Parathyroid adenoma (tissue), 2 donors: ENCODE data around the gene RPS10.
"Not testable (repeated sequence)": the region's sequence is repeated elsewhere in the genome, so short reads cannot be mapped to it uniquely, and the experiment has no call there.

Experiments
- H2AFZ ChIP-seq: fragments of 300-600 bp; sonication (generic); one replicate; pipeline ENCODE4 v1.7.0; 2017; ENCODE audit warnings: antibody characterized with exemption, mild to moderate bottlenecking
- H3K27ac ChIP-seq: fragments of 300-600 bp; sonication (generic); one replicate; pipeline ENCODE4 v1.7.0; 2017
- H3K27me3 ChIP-seq: fragments of 300-600 bp; sonication (generic); one replicate; pipeline ENCODE4 v1.7.0; 2017; ENCODE audit warnings: low read length; ENCODE audit not compliant: control insufficient read depth, insufficient read depth
- H3K36me3 ChIP-seq: fragments of 300-600 bp; sonication (generic); one replicate; pipeline ENCODE4 v1.7.0; 2017; ENCODE audit warnings: low read length; ENCODE audit not compliant: control insufficient read depth, insufficient read depth
- H3K4me1 ChIP-seq: fragments of 300-600 bp; sonication (generic); one replicate; pipeline ENCODE4 v1.7.0; 2017; ENCODE audit warnings: control low read depth
- H3K4me2 ChIP-seq: fragments of 300-600 bp; sonication (generic); one replicate; pipeline ENCODE4 v1.7.0; 2017; ENCODE audit warnings: low read length
- H3K4me3 ChIP-seq: fragments of 300-600 bp; sonication (generic); one replicate; pipeline ENCODE4 v1.7.0; 2017; ENCODE audit warnings: low read depth, low read length
- H3K79me2 ChIP-seq: fragments of 300-600 bp; sonication (generic); one replicate; pipeline ENCODE4 v1.7.0; 2017; ENCODE audit warnings: control low read depth
- H3K9ac ChIP-seq: fragments of 300-600 bp; sonication (generic); one replicate; pipeline ENCODE4 v1.7.0; 2017; ENCODE audit warnings: mild to moderate bottlenecking
- H3K9me3 ChIP-seq: fragments of 300-600 bp; sonication (generic); one replicate; pipeline ENCODE4 v1.7.0; 2017; ENCODE audit warnings: low read length; ENCODE audit not compliant: control insufficient read depth
- TF ChIP-seq, protein P1 (sequence below): fragments of 300-600 bp; sonication (generic); IDR thresholded peaks from one replicate; pipeline ENCODE4 v1.7.0; 2017; ENCODE audit warnings: antibody characterized with exemption, mild to moderate bottlenecking
- donor health status: primary hyperparathyroidism.

The RPS10 gene

GRCh38 chr6:34383656-34384320 lies 42.1 kb downstream of the RPS10 start:
- peaks cover 7% of the 10 kb centered on the region for H3K4me1 ChIP-seq

DNA sequence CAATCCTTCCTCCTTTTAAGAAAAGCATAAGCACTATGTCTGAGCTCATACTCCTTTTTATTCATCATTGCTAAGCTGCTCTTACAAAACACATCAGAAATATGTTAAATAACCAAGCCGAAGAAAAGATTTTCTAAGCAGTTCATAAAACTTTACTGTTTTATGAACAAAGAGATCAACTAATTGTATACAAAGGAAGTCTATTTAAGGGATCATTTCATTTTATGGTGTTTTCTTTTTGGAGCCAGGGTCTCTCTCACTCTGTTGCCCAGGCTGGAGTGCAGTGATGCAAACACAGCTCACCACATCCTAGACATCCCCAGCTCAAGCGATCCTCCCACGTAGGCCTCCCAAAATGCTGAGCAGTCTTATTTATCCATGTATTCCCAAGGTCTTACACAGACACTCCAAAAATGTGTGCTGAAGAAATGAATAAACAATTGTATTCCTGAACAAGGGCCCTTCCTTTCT lies 42.7 kb downstream of the RPS10 start:
- peaks cover 72% of the 10 kb centered on the region for H3K79me2 ChIP-seq
- TF ChIP-seq, protein P1, sequence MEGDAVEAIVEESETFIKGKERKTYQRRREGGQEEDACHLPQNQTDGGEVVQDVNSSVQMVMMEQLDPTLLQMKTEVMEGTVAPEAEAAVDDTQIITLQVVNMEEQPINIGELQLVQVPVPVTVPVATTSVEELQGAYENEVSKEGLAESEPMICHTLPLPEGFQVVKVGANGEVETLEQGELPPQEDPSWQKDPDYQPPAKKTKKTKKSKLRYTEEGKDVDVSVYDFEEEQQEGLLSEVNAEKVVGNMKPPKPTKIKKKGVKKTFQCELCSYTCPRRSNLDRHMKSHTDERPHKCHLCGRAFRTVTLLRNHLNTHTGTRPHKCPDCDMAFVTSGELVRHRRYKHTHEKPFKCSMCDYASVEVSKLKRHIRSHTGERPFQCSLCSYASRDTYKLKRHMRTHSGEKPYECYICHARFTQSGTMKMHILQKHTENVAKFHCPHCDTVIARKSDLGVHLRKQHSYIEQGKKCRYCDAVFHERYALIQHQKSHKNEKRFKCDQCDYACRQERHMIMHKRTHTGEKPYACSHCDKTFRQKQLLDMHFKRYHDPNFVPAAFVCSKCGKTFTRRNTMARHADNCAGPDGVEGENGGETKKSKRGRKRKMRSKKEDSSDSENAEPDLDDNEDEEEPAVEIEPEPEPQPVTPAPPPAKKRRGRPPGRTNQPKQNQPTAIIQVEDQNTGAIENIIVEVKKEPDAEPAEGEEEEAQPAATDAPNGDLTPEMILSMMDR, result no peak
- no peak overlapping the region for H2AFZ ChIP-seq
- no peak overlapping the region for H3K4me2 ChIP-seq
- H3K9me3 ChIP-seq, result no peaks in the 10 kb centered on the region
- H3K27ac ChIP-seq, result no peak overlapping the region
- H3K36me3 ChIP-seq, result no peaks in the 10 kb centered on the region
- no peaks in the 10 kb centered on the region for H3K27me3 ChIP-seq
- no peak overlapping the region for H3K9ac ChIP-seq
- peaks cover 7% of the 10 kb centered on the region for H3K4me1 ChIP-seq
- no peak overlapping the region for H3K4me3 ChIP-seq

More at GRCh38 chr6:34383656-34384320, 42.1 kb downstream of the RPS10 start:
- Histone ChIP-seq H3K4me3 (no peak overlapping the region), H3K79me2 (peaks cover 73% of the 10 kb centered on the region), H3K9ac (no peak overlapping the region), H3K27ac (peak overlapping the region; percentile 20), H3K27me3 (no peaks in the 10 kb centered on the region), H3K4me2 (no peak overlapping the region), H2AFZ (no peak overlapping the region), H3K9me3 (no peaks in the 10 kb centered on the region), H3K36me3 (no peaks in the 10 kb centered on the region)
- TF ChIP-seq, protein P1, result no peak

DNA sequence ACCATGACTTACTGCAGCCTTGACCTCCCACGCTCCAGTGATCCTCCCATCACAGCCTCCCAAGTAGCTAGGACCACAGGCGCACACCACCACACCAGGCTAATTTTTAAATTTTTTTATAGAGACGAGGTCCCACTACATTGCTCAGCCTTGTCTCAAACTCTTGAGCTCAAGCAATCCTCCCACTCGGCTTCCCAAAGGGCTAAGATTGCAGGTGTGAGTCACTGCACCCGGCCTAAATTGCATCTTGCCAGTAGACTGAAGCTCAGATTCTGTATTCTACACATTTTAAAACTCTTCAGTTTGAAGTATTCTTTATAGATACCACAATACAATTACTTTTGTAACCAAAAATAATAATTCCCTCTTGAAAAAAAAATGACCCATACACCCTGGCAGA lies 44.8 kb downstream of the RPS10 start:
- Histone ChIP-seq H3K4me2 (no peak overlapping the region), H3K27ac (no peak overlapping the region), H3K4me3 (no peak overlapping the region), H3K9ac (no peak overlapping the region), H3K27me3 (no peaks in the 10 kb centered on the region), H3K9me3 (no peaks in the 10 kb centered on the region), H3K4me1 (peaks cover 9% of the 10 kb centered on the region), H2AFZ (no peak overlapping the region), H3K79me2 (peaks cover 68% of the 10 kb centered on the region), H3K36me3 (no peaks in the 10 kb centered on the region)
- TF ChIP-seq, protein P1, result no peak

GRCh38 chr6:34378470-34378869 lies 47.4 kb downstream of the RPS10 start:
- H3K4me3 ChIP-seq, result no peak overlapping the region
- no peak overlapping the region for H3K27ac ChIP-seq
- no peak overlapping the region for H3K9ac ChIP-seq
- peaks cover 11% of the 10 kb centered on the region for H3K4me1 ChIP-seq
- no peaks in the 10 kb centered on the region for H3K9me3 ChIP-seq
- TF ChIP-seq, protein P1, result no peak
- H2AFZ ChIP-seq, result no peak overlapping the region
- no peaks in the 10 kb centered on the region for H3K27me3 ChIP-seq
- H3K4me2 ChIP-seq, result no peak overlapping the region
- H3K36me3 ChIP-seq, result no peaks in the 10 kb centered on the region
- peaks cover 45% of the 10 kb centered on the region for H3K79me2 ChIP-seq

- no peaks in the 10 kb centered on the region for H3K9me3 ChIP-seq
- H3K36me3 ChIP-seq, result no peaks in the 10 kb centered on the region
- H2AFZ ChIP-seq, result no peak overlapping the region
- TF ChIP-seq, protein P1, result no peak
- H3K79me2 ChIP-seq, result peaks cover 46% of the 10 kb centered on the region
- no peak overlapping the region for H3K4me2 ChIP-seq
- no peak overlapping the region for H3K27ac ChIP-seq
- no peak overlapping the region for H3K9ac ChIP-seq
- no peak overlapping the region for H3K4me3 ChIP-seq
- no peaks in the 10 kb centered on the region for H3K27me3 ChIP-seq
- H3K4me1 ChIP-seq, result peaks cover 11% of the 10 kb centered on the region
These were observed 47.9 kb downstream of the RPS10 start for GRCh38 chr6:34377984-34378383.

DNA sequence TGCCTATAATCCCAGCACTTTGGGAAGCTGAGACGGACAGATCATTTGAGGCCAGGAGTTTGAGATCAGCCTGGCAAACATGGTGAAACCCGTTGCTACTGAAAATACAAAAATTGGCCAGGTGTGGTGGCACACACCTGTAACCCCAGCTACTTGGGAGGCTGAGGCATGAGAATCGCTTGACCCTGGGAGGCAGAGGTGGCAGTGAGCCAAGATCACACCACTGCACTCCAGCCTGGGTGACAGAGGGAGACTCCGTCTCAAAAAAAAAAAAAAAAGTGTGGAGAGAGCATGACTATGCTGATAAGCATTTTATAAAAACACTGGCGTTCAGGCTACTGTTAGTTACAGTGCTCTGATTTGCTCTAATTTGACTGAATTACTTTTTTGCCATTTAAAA lies 48.3 kb downstream of the RPS10 start:
- H2AFZ ChIP-seq, H3K9ac ChIP-seq, H3K9me3 ChIP-seq, H3K27me3 ChIP-seq, H3K4me2 ChIP-seq, H3K4me3 ChIP-seq, H3K36me3 ChIP-seq, H3K27ac ChIP-seq: not testable (repeated sequence)
- Histone ChIP-seq H3K4me1 (peaks cover 11% of the 10 kb centered on the region), H3K79me2 (peaks cover 42% of the 10 kb centered on the region)
